HepG2 (cell line): ENCODE measurements around the gene DSN1. TPM values are rescaled to one million over a fixed set of nuclear protein-coding genes. Genes with fewer than 3 reads are reported as not detected.

Source experiments
- ADNP ChIP-seq: sonication (generic); formaldehyde crosslinking; IDR thresholded peaks from 2 replicates; pipeline ENCODE4 v1.4.0; 2020; ENCODE audit warnings: missing genetic modification reagents
- ARID5B ChIP-seq: IDR thresholded peaks from 2 replicates; pipeline ENCODE4 v1.4.0; 2020; ENCODE audit warnings: mild to moderate bottlenecking, missing genetic modification reagents
- PATZ1 ChIP-seq: sonication (generic); formaldehyde crosslinking; IDR thresholded peaks from 2 replicates; pipeline ENCODE4 v1.4.0; 2020; ENCODE audit warnings: missing genetic modification reagents
- PITX1 ChIP-seq: sonication (generic); formaldehyde crosslinking; IDR thresholded peaks from 2 replicates; pipeline ENCODE4 v1.5.1; 2020; ENCODE audit warnings: mild to moderate bottlenecking, missing genetic modification reagents
- TERF1 ChIP-seq: sonication (generic); formaldehyde crosslinking; IDR thresholded peaks from 2 replicates; pipeline ENCODE4 v1.8.0; 2022; ENCODE audit warnings: mild to moderate bottlenecking, missing genetic modification reagents, moderate library complexity
- XRCC5 ChIP-seq: fragments of 200-400 bp; formaldehyde crosslinking; optimal IDR thresholded peaks from 2 replicates; pipeline ENCODE3; 2017; ENCODE audit warnings: mild to moderate bottlenecking, low read length
- ZBTB46 ChIP-seq: sonication (generic); formaldehyde crosslinking; IDR thresholded peaks from 2 replicates; pipeline ENCODE4 v1.4.0; 2020; ENCODE audit warnings: mild to moderate bottlenecking, missing genetic modification reagents, borderline replicate concordance
- ZFP36L2 ChIP-seq: sonication (generic); formaldehyde crosslinking; IDR thresholded peaks from 2 replicates; pipeline ENCODE4 v1.4.0; 2020; ENCODE audit warnings: missing genetic modification reagents
- ZNF326 ChIP-seq: sonication (generic); formaldehyde crosslinking; IDR thresholded peaks from 2 replicates; pipeline ENCODE4 v1.4.0; 2020; ENCODE audit warnings: missing genetic modification reagents, borderline replicate concordance
- ZNF512B ChIP-seq: sonication (generic); formaldehyde crosslinking; IDR thresholded peaks from 2 replicates; pipeline ENCODE4 v1.5.1; 2020; ENCODE audit warnings: missing genetic modification reagents, mild to moderate bottlenecking, borderline replicate concordance
- ZNF572 ChIP-seq: sonication (generic); formaldehyde crosslinking; IDR thresholded peaks from 2 replicates; pipeline ENCODE4 v1.5.1; 2020; ENCODE audit warnings: mild to moderate bottlenecking, missing genetic modification reagents
- ZNF704 ChIP-seq: sonication (generic); formaldehyde crosslinking; IDR thresholded peaks from 2 replicates; pipeline ENCODE4 v1.8.1; 2023; ENCODE audit warnings: mild to moderate bottlenecking, inconsistent platforms, moderate library complexity, missing genetic modification reagents, borderline replicate concordance
- ZNF788 ChIP-seq: sonication (generic); formaldehyde crosslinking; IDR thresholded peaks from 2 replicates; pipeline ENCODE4 v1.5.0; 2020; ENCODE audit warnings: mild to moderate bottlenecking, missing genetic modification reagents, borderline replicate concordance
- polyA plus RNA-seq, 8 experiments: library from polyadenylated mRNA; depleted of rRNA in 3 of 8; stranded (reverse) in 7 of 8; unstranded in 1 of 8; fragments of >200 nt; fragmentation: Illumina TruSeq in 4 of 8; extraction: Trizol in 4 of 8; gene quantifications; 2 replicates each; pipeline versions ENCODE4 v1.2.1 to v1.2.3, GENCODE V29; 2011 to 2016; ENCODE audit warnings: low read depth in 4 of 8, missing spikeins in 1 of 8, mixed read lengths in 1 of 8; ENCODE audit not compliant: insufficient read depth in 1 of 8
- total RNA-seq, 5 experiments: library from RNA; depleted of rRNA; stranded (reverse); fragments of >200 nt; fragmentation: Illumina TruSeq; extraction: Trizol; gene quantifications; 2 replicates each; pipeline ENCODE4 v1.2.3, GENCODE V29; 2016; ENCODE audit warnings: low read depth in 1 of 5

Gene DSN1
- total and polyA plus RNA-seq, 2 of the 13 experiments (the other 11 are each of a cell fraction or from before 2014, with no cell fraction given): 18.7 to 53.7 TPM

GRCh38 chr20:36808317-36809257, 35.0 kb upstream of the DSN1 start (continued):
- TF ChIP-seq PITX1 (CRISPR knock-in tag) (peak; percentile 60), ZNF512B (CRISPR knock-in tag) (no peak), ARID5B (CRISPR knock-in tag) (peak; percentile 33; the same call in 1 of the 2 replicates), TERF1 (CRISPR knock-in tag) (no peak), ZNF572 (CRISPR knock-in tag) (peak; percentile 72; the same call in 1 of the 2 replicates), PATZ1 (CRISPR knock-in tag) (peak; percentile 78), ZNF704 (peak; percentile 74; the same call in 1 of the 2 replicates), XRCC5 (peak; percentile 98), ZNF326 (CRISPR knock-in tag) (no peak), ZNF788 (CRISPR knock-in tag) (peak; percentile 46; the same call in 1 of the 2 replicates), ZFP36L2 (CRISPR knock-in tag) (no peak), ADNP (CRISPR knock-in tag) (0 out of 2 replicates have a peak, but pooled peaks have one; percentile 47), ZBTB46 (CRISPR knock-in tag) (no peak)
